ENCODE measurements around the gene INSM1. TPM values are rescaled to one million over a fixed set of nuclear protein-coding genes. Genes with fewer than 3 reads are reported as not detected.

Gene INSM1
- total and polyA plus RNA-seq, 9 donors: 0.02 TPM; not detected in 8

DNA sequence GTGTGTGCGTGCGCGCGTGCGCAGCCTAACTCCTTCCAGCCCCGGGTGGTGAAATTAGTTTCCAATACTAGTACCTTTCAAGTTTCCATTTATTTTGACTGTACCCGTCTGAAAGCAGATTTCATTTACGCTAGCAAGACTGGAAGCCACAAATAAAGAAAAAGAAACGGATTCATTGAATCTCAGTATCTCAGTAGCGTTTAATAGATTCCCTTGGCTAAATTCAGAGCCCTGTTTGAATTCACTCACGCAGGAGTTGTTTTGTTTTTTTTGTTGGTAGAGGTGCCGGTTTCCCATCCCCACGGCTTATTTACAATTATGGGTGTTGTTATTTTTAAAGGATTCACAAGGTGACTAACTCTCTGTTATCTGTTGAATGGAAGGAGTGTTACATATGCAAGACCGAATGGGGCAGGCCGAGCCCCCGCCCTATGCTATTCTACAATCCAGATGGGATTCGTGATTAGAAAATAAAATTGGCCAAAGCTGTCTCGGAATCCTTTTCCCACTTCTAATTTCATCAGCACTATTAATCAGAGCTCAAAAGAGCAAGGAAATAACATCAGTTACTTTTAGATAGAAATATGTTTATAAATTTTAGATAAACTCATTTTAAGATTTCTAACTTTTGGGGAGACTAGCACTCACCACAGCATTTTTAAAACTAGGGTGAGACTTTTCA lies 2.3 kb upstream of the INSM1 start:
- intact Hi-C loops (cut with DNase I): loop anchor here in 1 of 4 donors (10.0 kb wide), 1 partner anchor 209 kb away; no protein-coding TSS in a partner anchor
- no peak overlapping the region for H3K27ac ChIP-seq
- H3K27me3 ChIP-seq: peaks cover 2% of the 10 kb centered on the region
- H3K4me1 ChIP-seq (ENCODE audit: insufficient read depth): peaks cover 14% of the 10 kb centered on the region
- TF ChIP-seq, protein P1, sequence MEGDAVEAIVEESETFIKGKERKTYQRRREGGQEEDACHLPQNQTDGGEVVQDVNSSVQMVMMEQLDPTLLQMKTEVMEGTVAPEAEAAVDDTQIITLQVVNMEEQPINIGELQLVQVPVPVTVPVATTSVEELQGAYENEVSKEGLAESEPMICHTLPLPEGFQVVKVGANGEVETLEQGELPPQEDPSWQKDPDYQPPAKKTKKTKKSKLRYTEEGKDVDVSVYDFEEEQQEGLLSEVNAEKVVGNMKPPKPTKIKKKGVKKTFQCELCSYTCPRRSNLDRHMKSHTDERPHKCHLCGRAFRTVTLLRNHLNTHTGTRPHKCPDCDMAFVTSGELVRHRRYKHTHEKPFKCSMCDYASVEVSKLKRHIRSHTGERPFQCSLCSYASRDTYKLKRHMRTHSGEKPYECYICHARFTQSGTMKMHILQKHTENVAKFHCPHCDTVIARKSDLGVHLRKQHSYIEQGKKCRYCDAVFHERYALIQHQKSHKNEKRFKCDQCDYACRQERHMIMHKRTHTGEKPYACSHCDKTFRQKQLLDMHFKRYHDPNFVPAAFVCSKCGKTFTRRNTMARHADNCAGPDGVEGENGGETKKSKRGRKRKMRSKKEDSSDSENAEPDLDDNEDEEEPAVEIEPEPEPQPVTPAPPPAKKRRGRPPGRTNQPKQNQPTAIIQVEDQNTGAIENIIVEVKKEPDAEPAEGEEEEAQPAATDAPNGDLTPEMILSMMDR (IDR thresholded peaks at IDR 0.05): no peak
- no peak for TF ChIP-seq EP300 (IDR thresholded peaks at IDR 0.05)
- no peak for TF ChIP-seq POLR2A (IDR thresholded peaks at IDR 0.05)
- no peaks in the 10 kb centered on the region for H3K36me3 ChIP-seq
- no peaks in the 10 kb centered on the region for H3K9me3 ChIP-seq
- WGBS, 3 donors: 6 to 10% (median 7%) methylated on average over 18 of the region's 18 CpGs
- DNase-seq: no peak
- no peak overlapping the region for H3K4me3 ChIP-seq

- intact Hi-C loops (cut with DNase I): loop anchor here in 1 of 4 donors (10.0 kb wide), 1 partner anchor 208 kb away; no protein-coding TSS in a partner anchor
- TF ChIP-seq POLR2A (IDR thresholded peaks at IDR 0.05) (no peak), EP300 (IDR thresholded peaks at IDR 0.05) (no peak)
- TF ChIP-seq, protein P1 (IDR thresholded peaks at IDR 0.05): no peak
- no peak overlapping the region for H3K4me3 ChIP-seq
- H3K36me3 ChIP-seq: no peaks in the 10 kb centered on the region
- no peak overlapping the region for H3K27ac ChIP-seq
- DNase-seq: no peak
- peaks cover 14% of the 10 kb centered on the region for H3K4me1 ChIP-seq (ENCODE audit: insufficient read depth)
- no peaks in the 10 kb centered on the region for H3K9me3 ChIP-seq
- H3K27me3 ChIP-seq: peaks cover 5% of the 10 kb centered on the region
- 3 to 6% (median 5%) methylated on average over 15 to 19 of the region's 19 CpGs for WGBS, 3 donors
Observed at GRCh38 chr20:20366551-20366875, 1.4 kb upstream of the INSM1 start.

DNA sequence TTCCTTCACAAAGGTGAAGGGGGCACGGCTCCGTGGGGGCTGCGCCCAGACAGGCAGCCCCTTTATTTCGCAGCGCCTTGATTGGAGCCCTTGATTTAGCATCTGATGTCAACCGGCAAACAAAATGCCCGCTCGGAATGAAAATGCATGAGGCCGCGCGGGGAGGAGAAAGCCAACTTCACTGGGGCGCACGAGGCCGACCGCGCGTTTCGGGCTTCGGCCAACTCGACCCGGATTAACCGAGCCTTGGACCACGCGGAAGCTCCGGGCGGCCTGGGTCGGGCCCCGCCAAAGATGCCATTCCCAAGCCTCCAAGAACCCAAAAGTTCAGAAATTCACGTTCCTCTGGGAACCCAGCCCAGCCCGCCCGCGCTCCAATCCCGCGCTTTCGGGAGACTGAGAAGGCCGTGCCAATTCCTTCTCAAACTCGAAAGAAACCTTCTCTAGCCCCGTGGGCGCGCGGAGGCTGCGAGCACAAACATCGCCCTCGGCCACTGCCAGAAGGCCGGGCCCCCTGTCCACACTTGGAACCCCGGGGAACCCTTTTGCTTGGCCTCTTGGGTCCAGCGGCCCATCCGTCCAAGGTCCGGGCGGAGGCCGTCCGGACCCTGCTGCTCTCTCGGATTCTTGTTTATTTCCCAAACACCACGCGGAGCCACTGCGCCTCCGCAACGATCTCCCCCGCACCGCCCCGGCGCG lies 879 bp upstream of the INSM1 start:
- Histone ChIP-seq H3K27ac (no peak overlapping the region), H3K36me3 (no peaks in the 10 kb centered on the region), H3K9me3 (no peaks in the 10 kb centered on the region), H3K27me3 (peaks cover 5% of the 10 kb centered on the region), H3K4me3 (no peak overlapping the region), H3K4me1 (ENCODE audit: insufficient read depth) (peaks cover 14% of the 10 kb centered on the region)
- no peak for DNase-seq
- no peak for TF ChIP-seq EP300 (IDR thresholded peaks at IDR 0.05)
- TF ChIP-seq, protein P1 (IDR thresholded peaks at IDR 0.05): no peak
- intact Hi-C loops (cut with DNase I): loop anchor here in 1 of 4 donors (10.0 kb wide), 1 partner anchor 208 kb away; no protein-coding TSS in a partner anchor
- 1 to 3% (median 3%) methylated on average over 59 to 63 of the region's 63 CpGs for WGBS, 3 donors

- TF ChIP-seq, protein P1 (IDR thresholded peaks at IDR 0.05): no peak
- TF ChIP-seq POLR2A (IDR thresholded peaks at IDR 0.05) (no peak), EP300 (IDR thresholded peaks at IDR 0.05) (no peak)
- H3K36me3 ChIP-seq: no peaks in the 10 kb centered on the region
- peaks cover 5% of the 10 kb centered on the region for H3K27me3 ChIP-seq
- no peak for DNase-seq
- H3K9me3 ChIP-seq: no peaks in the 10 kb centered on the region
- H3K4me1 ChIP-seq (ENCODE audit: insufficient read depth): peaks cover 14% of the 10 kb centered on the region
- 0 to 1% (median 1%) methylated on average over 20 to 130 of the region's 130 CpGs for WGBS, 3 donors
- H3K27ac ChIP-seq: no peak overlapping the region
- no peak overlapping the region for H3K4me3 ChIP-seq
- intact Hi-C loops (cut with DNase I): loop anchor here in 1 of 4 donors (10.0 kb wide), 1 partner anchor 206 kb away; no protein-coding TSS in a partner anchor
Observed at GRCh38 chr20:20368418-20369249, 730 bp downstream of the INSM1 start.
